Spleen (tissue), 7 donors: ENCODE results near the gene CCDC13.
A peak's percentile ranks its signal among the peaks of the same experiment; 100 is the strongest.

Experiments
- POLR2A ChIP-seq, 3 donors: fragments of 450-650 bp; IDR thresholded peaks; one replicate each; pipeline ENCODE4 v1.5.1; 2017; ENCODE audit warnings: antibody characterized with exemption in 3 of 3, mild to moderate bottlenecking in 1 of 3
- POLR2AphosphoS5 ChIP-seq, 3 donors: sonication (generic); formaldehyde crosslinking; IDR thresholded peaks; one replicate each; pipeline ENCODE4 v1.5.1; 2017; ENCODE audit warnings: antibody characterized with exemption in 3 of 3
- TF ChIP-seq, protein P1 (sequence below), 11 experiments: fragments of 200-600 bp in 7 of 11; fragments of 450-650 bp in 4 of 11; sonication (generic) in 4 of 11; IDR thresholded peaks in 8 of 11; conservative IDR thresholded peaks in 3 of 11; 1 replicate in 7 of 11; 2 replicates in 4 of 11; pipeline versions ENCODE4 v1.4.0 to v1.8.0; 2016 to 2021; ENCODE audit warnings: antibody characterized with exemption in 11 of 11, inconsistent platforms in 4 of 11, mild to moderate bottlenecking in 1 of 11
- donor health status: DM: no; HTN: no; CAD: no; lungs with moderate emphysema.
- donor health status: DM: no; HTN: no; CAD: no.
- donor health status: DM: no; HTN: no; CAD: no.

DNA sequence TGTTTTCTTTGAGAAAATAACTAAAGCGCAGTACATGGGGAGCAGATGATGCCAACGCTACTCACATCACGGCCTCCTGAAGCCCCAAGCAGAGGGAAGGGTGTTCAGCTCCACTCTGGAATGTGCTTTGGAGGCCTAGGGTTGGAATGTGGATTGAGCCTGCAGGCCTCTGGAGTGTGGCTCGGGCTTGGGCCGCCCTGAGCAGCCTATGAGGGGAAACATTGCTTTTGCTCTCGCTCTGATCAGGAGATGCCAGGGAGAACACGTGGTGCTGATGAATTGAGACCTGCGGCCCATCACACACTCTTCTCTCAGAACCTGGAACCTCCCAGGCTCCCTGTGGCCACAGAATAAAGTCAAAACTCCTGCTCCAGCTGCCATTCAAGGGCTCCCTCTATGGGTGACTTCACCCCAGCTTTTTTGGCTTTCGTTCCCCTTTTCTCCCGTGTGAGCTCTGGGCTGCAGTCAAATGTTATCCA, 23.3 kb downstream of the CCDC13 start:
- TF ChIP-seq, protein P1, sequence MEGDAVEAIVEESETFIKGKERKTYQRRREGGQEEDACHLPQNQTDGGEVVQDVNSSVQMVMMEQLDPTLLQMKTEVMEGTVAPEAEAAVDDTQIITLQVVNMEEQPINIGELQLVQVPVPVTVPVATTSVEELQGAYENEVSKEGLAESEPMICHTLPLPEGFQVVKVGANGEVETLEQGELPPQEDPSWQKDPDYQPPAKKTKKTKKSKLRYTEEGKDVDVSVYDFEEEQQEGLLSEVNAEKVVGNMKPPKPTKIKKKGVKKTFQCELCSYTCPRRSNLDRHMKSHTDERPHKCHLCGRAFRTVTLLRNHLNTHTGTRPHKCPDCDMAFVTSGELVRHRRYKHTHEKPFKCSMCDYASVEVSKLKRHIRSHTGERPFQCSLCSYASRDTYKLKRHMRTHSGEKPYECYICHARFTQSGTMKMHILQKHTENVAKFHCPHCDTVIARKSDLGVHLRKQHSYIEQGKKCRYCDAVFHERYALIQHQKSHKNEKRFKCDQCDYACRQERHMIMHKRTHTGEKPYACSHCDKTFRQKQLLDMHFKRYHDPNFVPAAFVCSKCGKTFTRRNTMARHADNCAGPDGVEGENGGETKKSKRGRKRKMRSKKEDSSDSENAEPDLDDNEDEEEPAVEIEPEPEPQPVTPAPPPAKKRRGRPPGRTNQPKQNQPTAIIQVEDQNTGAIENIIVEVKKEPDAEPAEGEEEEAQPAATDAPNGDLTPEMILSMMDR (IDR thresholded peaks at IDR 0.05 in 8 of 11, conservative IDR thresholded peaks at IDR 0.05 in 3 of 11) = peak in 4 of 11 experiments; percentile 22 to 52 (median 33)
- TF ChIP-seq POLR2A (IDR thresholded peaks at IDR 0.05) (no peak), POLR2AphosphoS5 (IDR thresholded peaks at IDR 0.05) (no peak)
